ENCODE data around the gene RRP8.

- no peak for TF ChIP-seq CTCF (IDR thresholded peaks at IDR 0.05)
- TF ChIP-seq POLR2A (IDR thresholded peaks at IDR 0.05), result no peak
These were observed 5.5 kb upstream of the RRP8 start for GRCh38 chr11:6608726-6609501.
